ENCODE measurements around the gene IP6K3.

Gene IP6K3

DNA sequence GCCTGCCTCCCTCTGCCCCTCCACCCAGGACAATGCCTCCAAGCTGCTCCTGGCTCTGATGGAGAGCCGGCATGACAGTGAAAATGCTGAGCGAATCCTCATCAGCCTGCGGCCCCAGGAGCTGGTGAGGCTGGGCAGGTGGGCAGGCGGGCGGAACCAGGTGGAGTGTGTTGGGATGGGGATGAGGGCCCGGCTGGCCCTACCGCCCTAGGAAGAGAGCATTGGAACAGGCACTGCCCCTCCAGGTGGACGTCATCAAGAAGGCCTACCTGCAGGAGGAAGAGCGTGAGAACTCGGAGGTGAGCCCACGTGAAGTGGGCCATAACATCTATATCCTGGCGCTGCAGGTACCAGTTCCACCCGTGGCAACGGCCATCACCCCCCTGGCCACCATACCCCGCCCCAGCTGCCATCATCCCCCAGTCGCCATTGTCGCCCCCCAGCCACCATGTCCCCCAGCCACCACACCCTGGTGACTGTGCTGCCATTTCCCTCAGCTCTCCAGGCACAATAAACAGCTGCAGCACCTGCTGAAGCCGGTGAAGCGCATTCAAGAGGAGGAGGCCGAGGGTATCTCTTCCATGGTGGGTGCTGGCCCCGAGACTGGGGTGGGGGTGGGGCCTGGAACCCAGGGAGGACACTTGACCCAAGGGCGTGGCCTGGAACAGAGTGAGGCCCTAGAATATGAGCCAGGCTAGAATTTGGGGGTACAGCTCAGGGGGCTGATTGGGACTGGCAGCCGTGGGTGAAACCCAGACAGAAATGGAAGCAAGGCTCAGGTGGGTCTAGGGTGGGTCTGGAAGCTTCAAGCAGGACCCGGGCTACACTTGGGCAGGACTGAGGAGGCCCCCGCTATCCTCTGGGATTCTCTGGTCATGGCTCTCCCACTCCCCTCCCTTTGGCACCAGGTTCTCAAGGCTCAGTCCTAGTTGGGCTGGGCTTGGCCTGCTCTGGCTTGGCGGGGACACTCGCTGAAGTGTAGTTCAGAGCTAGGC, 59.4 kb downstream of the IP6K3 start:
- DNase-seq: no peak

DNA sequence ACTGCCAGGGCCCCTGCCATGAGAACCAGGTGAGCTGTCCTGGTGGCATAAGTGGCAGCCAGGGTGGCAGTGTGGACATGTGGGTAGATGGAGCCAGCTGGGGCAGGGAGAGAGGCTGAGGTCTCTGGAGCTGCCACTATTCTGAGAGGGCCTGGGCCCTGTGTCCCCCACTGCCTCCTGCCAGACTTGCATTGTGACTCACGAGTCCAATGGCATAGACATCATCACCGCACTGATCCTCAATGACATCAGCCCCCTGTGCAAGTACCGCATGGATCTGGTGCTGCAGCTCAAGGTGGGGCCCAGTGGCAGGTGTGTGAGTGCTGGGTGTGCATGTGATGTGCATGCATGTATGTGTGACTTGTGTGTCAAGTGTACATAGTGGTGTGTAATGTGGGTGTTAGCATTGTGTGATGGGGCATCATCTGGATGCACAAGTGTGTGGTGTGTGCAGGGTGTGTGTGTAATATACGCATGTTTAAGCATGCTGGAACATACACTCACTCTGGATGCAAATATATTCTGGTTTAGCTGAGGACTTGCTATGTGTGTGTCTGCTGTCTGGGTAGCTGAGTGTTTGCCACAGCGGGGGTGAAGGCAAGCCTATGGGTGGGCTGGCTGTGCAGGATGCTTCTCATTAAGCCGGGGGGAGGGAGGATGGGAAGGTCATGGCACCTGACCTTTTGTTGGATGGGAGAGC, 60.3 kb downstream of the IP6K3 start:
- DNase-seq: no peak

DNA sequence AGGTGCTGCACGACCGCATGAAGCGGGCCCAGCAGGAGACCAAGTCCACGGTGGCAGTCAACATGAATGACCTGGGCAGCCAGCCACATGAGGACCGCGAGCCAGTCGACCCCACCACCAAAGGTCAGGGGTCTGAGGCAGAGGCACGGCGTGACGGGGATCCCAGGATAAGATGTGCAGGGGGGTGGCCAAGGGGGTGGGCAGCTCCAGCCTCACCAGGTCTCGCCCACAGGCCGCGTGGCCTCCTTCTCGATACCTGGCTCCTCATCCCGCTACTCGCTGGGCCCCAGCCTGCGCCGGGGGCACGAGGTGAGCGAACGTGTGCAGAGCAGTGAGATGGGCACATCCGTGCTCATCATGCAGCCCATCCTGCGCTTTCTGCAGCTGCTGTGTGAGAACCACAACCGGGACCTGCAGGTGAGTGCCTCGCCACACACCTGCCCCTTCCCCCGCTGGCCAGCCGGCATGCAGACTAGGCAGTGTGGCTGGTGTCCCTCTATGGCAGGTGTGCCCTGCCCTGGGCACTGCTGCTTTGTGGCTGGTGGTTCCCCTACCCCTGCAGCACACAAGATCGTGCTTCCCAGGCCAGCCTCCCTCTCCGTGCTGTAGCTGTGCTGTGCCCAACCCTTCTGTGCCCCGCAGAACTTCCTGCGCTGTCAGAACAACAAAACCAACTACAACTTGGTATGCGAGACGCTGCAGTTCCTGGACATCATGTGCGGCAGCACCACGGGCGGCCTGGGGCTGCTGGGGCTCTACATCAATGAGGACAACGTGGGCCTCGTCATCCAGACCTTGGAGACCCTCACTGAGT, 61.1 kb downstream of the IP6K3 start:
- no peak for DNase-seq

DNA sequence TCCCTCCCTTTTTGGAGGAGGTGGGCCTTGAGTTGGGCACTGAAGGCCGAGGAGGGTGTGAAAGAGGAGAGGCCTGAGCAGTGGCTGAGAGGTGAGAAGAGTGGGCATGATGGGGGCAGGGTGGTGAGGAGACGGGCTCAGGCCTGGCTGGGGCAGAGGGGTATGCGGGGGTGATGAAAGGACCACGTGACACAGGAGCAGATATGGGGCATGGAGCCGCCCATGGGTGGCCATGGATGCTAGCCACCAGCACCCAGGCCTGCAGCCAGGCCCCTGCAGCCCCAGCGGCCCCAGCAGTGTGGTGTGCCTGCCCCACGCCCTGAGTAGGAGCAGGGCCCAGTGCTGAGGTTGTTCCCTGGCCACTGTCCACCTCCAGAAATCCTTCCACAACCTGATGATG, 61.7 kb downstream of the IP6K3 start:
- DNase-seq: no peak

DNA sequence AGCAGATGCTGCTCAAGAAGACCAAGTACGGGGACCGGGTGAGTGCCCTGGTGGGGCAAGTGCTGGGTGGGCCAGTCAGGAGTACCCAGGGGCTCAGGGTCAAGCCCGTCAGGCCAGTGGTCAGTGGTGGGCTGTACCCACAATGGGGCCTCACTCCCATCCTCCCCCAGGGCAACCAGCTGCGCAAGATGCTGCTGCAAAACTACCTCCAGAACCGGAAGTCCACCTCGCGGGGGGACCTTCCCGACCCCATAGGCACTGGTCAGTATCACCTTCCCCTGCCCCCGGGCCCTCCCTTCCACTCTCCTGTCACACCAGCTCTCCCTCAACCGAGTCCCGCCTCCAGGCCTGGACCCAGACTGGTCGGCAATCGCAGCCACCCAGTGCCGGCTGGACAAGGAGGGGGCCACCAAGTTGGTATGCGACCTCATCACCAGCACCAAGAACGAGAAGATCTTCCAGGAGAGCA, 62.2 kb downstream of the IP6K3 start:
- no peak for DNase-seq

DNA sequence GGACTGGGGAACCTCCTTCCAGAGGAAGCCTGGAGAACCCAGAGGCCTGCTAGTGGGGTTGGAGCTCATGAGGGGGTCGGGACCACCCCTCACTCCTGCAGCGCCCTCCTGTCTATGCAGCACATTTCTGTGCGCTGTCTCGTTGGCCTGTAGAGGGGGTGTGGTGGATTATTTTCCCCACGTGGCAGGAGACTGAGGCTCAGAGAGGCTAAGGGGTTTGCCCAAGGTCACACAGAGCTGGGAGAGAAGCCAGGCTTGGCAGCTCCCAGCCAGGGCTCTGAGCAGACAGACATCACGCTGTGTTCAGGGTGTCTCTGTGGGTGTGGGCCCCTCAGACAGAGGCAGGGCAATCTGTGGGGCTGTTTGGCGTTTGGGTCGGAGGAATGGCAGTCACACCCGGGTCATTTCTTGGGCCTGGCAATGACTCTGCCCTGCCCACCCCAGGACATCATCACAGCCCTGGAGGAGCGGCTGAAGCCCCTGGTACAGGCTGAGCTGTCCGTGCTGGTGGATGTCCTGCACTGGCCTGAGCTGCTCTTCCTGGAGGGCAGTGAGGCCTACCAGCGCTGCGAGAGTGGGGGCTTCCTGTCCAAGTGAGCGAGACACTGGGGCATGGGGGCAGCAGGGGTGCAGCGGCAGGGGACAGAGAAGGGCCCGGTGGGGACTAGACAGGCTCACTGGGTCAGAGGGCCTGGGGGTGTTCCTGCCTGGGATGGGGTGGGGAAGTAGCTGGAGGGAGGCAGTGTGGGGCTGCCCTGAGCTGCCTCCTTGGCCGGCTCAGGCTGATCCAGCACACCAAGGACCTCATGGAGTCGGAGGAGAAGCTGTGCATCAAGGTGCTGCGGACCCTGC, 62.9 kb downstream of the IP6K3 start:
- DNase-seq: no peak

DNA sequence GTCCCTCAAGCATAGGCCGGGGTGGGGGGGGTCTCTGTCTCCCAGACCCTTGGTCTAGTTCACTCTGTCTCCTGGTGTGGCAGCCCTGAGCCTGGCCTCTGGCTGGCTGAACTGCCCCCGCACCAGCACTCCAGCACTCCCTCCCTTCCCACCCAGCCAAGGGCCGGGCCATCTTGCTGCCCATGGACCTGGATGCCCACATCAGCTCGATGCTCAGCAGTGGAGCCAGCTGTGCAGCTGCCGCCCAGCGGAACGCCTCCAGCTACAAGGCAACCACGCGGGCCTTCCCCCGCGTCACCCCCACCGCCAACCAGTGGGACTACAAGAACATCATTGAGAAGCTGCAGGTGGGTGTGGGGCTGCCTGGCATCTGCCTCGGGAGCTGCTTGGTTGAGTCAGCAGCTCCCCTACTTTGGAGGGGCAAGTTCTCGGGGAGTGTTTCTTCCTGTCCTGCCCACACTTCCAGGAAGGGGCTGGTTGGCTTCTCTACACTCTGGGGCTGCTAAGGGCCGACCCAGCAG, 63.6 kb downstream of the IP6K3 start:
- DNase-seq: no peak

DNA sequence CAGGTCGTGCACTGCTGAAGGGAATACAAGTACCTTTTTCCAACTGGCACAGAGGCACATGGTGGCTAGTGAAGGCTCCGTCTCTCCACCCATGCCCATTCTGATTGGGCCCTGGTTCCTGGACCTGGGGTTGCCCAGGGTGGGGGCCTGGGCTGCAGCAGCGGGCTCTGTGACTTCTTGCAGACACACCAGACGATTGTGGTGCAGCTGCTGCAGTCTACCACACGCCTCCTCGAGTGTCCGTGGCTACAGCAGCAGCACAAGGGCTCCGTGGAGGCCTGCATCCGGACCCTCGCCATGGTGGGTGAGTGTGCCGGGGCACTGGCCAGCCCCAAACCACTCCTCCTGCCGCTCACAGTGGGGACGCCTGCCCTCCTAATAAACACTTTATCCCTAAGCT, 64.4 kb downstream of the IP6K3 start:
- DNase-seq: no peak

DNA sequence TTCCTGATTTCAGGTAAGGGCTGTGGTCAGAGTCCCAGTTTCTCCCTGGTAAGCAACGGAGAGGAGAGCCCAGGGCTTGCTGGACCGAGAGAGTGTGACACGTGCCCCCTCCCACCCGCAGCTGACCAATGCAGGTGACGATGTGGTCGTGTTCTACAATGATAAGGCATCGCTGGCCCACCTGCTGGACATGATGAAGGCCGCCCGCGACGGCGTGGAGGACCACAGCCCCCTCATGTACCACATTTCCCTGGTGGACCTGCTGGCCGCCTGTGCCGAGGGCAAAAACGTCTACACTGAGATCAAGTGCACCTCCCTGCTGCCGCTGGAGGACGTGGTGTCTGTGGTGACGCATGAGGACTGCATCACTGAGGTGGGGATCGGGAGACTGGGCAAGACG, 66.9 kb downstream of the IP6K3 start:
- DNase-seq: no peak

DNA sequence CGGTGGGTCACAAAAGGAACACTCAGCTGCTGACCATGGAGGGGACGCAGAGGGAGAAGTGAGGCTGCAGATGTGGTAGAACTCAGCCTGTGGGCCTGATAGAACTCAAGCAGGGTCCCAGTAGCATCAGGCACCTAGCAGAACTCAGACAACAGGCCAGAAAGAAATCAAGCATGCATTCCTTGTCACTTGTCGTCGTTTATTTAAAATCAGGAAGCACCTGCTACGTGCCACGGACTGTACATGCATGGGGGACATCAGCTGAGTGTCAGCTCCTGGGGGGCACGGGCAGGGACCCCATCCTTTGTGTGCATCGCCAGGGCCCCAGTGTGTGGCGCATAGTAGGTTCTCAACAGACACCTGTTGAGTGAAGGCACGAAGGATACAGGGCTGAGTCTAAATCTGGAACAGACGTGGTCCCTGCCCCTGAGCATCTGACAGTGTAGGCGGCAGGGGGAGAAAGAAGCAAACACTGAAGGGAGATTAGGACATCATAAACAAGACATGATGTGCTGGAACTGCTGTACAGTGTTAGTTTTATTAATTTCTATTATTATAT, 67.7 kb downstream of the IP6K3 start:
- no peak for DNase-seq

DNA sequence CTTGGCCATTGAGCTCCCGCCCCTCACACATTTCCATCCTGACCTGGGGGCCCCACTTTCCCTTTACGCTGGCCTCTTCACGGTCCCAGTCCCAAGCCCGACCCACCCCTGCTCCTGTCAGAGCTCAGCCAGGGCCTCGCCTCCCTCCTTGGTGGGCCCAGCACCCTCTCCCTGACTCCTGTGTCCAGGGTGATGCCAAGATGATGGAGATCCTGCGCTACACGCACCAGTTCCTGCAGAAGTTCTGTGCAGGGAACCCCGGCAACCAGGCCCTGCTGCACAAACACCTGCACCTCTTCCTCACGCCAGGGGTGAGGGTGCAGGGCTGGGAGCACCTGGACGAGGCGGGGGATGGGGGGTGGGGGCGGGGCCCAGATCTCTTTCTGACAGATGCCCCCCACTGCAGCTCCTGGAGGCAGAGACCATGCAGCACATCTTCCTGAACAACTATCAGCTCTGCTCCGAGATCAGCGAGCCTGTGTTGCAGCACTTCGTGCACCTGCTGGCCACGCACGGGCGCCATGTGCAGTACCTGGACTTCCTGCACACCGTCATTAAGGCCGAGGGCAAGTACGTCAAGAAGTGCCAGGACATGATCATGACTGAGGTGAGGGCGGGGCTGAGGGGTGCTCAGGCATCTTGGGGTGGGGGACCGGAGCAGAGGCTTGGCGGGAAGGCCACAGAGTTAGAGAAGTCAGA, 68.3 kb downstream of the IP6K3 start:
- DNase-seq: no peak

DNA sequence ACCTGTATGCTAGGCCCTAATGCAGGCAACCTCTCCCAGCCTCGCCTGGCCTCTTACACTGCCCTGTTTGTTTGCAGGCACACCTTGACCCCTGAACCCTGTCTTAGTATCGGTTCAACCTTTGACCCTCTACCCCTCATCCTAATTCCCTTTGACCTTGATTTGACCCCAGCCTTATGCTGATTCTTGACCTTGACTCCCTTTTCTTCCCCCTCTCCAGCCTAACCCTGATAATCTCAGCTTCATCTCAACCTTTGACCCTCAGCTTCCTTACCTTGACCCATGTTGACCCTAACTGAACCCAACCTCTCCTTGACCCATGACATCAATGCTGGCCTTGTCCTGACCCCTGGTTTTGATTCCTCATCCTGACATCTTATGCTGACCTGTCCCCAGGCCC, 69.0 kb downstream of the IP6K3 start:
- DNase-seq: no peak

DNA sequence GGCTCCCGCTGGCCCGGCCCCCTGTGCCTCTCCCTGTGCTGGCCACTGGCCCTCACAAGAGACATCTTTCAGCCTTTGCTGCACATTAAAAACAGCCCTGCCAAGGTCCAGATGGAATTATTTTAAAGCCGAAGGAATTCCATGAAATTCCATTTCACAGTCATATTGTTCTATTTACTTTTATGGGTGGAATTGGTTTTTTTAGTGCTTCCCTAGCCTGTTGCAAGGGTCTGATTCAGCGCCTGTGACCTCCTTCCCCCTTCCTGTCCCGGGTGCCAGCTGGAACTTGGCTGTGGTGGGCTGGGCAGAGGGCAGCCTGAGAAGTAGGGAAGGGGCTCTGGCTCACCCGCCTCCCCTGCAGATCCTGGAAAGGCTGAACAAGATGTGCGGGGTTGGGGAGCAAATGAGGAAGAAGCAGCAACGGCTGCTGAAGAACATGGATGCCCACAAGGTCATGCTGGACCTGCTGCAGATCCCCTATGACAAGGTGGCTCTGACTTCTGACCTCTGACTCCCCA, 69.5 kb downstream of the IP6K3 start:
- no peak for DNase-seq

DNA sequence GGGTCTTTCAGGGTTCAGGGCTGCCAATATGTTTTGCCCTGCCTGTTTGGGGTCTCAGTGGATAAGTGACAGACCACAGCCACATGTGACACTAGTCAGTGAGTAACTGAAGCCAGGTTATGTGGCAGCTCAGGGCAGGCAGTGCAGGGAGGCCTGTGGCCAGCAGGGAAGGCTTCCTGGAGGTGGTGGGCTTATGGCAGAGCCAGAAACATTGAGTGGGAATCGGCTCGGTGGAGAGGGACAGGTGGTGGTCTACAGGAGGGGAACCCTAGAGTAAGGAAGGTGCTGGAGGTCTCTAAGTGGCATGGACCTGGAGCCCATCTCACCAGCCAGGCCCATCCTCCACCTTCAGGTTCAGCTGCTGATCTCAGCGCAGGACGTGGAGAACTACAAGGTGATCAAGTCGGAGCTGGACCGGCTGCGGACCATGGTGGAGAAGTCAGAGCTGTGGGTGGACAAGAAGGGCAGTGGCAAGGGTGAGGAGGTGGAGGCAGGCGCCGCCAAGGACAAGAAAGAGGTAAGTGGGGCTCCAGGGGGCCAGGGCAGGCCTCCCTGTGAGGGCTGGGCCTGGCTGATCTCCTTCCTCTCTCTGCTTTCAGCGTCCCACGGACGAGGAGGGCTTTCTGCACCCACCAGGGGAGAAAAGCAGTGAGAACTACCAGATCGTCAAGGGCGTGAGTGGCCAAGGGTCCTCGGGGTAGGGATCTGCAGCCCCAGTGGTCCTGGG, 70.1 kb downstream of the IP6K3 start:
- DNase-seq: no peak

DNA sequence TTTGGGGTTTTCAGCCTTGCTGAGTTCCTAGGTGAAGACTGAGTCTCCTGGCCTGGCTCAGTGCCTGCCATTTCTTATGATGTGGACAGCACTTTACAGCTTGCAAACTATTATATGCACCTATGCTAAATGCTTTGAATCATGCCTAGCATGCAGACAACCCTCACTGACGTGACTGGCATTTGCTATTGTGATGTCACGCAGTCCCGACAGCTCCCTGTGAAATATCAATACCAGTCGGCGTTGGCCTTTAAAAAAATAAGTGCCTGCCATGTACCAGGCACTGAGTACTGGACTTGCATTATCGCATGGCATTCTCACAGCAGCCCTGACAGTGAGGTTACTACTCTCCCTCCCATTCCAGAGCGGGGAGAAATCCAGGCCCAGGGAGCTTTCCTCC, 70.7 kb downstream of the IP6K3 start:
- DNase-seq: no peak

DNA sequence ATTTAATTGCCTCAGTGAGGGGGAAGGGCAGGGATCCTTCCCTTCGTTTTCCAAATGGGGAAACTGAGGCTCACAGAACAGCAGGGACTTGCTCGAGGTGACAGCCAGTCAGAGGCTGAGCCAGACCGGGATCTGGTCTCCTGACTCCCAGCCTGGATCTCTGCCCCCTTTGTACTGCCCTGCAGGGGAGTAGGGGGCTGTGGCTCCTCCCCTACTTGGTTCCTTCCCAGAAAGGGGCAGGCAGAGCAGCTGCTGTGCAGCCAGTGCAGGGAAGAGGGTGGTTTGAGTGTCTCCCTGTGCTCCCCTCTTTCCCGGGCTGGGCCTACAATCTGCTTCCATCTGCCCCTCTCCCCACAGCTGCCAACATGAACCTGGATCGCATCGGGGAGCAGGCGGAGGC, 72.9 kb downstream of the IP6K3 start:
- DNase-seq: no peak

DNA sequence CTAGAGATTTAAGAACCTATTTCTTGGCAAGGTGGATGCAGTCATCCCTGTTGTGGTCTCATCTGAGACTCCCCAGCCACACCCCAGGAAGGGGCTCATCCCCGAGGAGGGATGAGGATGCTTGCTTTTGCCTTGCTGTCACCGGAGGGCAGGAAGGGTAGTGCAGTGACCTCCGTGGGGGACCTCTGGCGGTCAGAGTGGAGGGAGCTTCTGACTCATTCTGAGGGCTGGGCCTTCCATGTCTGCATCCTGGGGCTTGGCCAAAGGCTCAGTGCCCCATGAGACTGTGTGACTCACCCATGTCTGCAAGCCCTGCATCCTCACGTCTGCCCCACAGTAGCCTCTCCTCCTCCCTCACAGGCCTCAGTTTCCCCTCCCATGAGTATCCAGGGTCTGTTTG, 73.9 kb downstream of the IP6K3 start:
- DNase-seq: peak; percentile 95

DNA sequence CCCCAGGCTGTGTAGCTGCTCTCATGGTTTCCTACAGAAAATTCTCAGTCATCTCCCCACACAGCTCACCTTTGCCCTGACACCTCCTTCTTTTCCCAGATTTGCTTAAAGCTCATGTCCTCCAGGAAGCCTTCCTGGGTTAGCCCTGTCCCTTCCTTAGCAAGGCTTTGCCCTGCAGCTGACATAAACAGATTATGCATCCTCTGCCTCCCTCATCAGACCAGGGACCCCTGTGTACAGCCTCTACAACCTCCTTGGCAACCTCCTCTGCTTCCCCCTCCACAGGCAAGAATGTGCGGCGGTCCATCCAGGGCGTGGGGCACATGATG, 75.0 kb downstream of the IP6K3 start:
- no peak for DNase-seq

Data from islet precursor cell (in vitro differentiated cells).